Mucosa of rectum (tissue), 2 donors: ENCODE measurements around the gene ETS2.

Experiments
- H3K27ac ChIP-seq, 2 donors: one replicate each; pipeline ENCODE4 v1.7.0; 2013; ENCODE audit warnings: inconsistent platforms in 2 of 2, low read depth in 2 of 2, low read length in 2 of 2
- H3K27me3 ChIP-seq, 2 donors: one replicate each; pipeline ENCODE4 v1.7.0; 2013; ENCODE audit warnings: low read length in 2 of 2; ENCODE audit not compliant: control insufficient read depth in 2 of 2, insufficient read depth in 2 of 2
- H3K36me3 ChIP-seq, 2 donors: one replicate each; pipeline ENCODE4 v1.7.0; 2013; ENCODE audit warnings: low read length in 2 of 2; ENCODE audit not compliant: control insufficient read depth in 2 of 2, insufficient read depth in 2 of 2
- H3K4me1 ChIP-seq, 2 donors: one replicate each; pipeline ENCODE4 v1.7.0; 2013; ENCODE audit warnings: low read length in 2 of 2, mild to moderate bottlenecking in 1 of 2; ENCODE audit not compliant: control insufficient read depth in 2 of 2, insufficient read depth in 2 of 2
- H3K4me3 ChIP-seq, 2 donors: one replicate each; pipeline ENCODE4 v1.7.0; 2013; ENCODE audit warnings: low read length in 2 of 2
- H3K9ac ChIP-seq, 2 donors: one replicate each; pipeline ENCODE4 v1.7.0; 2013; ENCODE audit warnings: low read length in 2 of 2, low read depth in 1 of 2, mild to moderate bottlenecking in 1 of 2
- H3K9me3 ChIP-seq, 2 donors: one replicate each; pipeline ENCODE4 v1.7.0; 2013; ENCODE audit warnings: low read length in 2 of 2; ENCODE audit not compliant: control insufficient read depth in 2 of 2
- donor health status: healthy.
- donor health status: Normal muscosa, but diverticular disease.

The ETS2 gene

DNA sequence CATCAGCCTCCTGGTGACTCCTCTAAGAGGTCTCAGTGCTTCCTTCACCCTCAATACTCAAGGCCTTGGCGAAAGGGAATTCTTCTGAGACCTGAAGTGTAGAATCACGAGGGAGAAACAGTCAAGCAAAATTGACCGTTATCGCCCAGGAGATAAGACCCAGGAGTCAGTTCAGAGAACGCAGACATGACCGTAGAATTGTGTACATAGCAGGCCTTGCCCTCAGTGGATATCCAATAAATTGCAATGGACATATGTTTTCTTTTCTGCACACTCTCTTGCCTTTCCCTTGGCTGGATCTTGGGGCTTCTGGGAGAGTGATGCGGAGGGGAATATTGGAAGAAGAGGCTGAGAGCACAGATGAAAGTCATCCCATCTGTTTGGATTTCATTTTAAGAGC, 15.7 kb upstream of the ETS2 start:
- no peaks in the 10 kb centered on the region for H3K36me3 ChIP-seq
- peak overlapping the region; percentile 17 to 45 for H3K4me3 ChIP-seq
- H3K4me1 ChIP-seq, result peaks cover 24 to 62% of the 10 kb centered on the region in 2 donors
- no peaks in the 10 kb centered on the region for H3K27me3 ChIP-seq
- no peaks in the 10 kb centered on the region for H3K9me3 ChIP-seq
- peak overlapping the region; percentile 79 to 81 for H3K27ac ChIP-seq
- H3K9ac ChIP-seq, result peak overlapping the region in 1 of 2 donors; percentile 29

DNA sequence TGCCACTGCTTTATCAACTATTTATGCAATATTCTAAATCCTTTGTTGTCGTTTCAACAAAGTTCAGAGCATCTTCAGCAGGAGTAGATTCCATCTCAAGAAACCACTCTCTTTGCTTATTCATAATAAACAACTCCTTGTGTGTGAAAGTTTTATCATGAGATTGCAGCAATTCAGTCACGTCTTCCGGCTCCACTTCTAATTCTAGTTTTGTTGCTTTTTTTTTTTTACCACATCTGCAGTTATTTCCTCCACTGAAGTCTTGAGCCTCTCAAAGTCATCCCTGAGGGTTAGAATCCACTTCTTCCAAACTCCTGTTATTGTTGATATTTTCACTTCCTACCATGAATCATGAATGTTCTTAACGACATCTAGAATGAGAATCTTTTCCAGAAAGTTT, 14.8 kb upstream of the ETS2 start:
- H3K9ac ChIP-seq, result no peak overlapping the region
- peak overlapping the region; percentile 79 to 81 for H3K27ac ChIP-seq
- peak overlapping the region; percentile 13 to 48 for H3K4me3 ChIP-seq
- H3K4me1 ChIP-seq, result peaks cover 28 to 70% of the 10 kb centered on the region in 2 donors
- H3K36me3 ChIP-seq, result no peaks in the 10 kb centered on the region
- no peaks in the 10 kb centered on the region for H3K27me3 ChIP-seq
- H3K9me3 ChIP-seq, result no peaks in the 10 kb centered on the region

DNA sequence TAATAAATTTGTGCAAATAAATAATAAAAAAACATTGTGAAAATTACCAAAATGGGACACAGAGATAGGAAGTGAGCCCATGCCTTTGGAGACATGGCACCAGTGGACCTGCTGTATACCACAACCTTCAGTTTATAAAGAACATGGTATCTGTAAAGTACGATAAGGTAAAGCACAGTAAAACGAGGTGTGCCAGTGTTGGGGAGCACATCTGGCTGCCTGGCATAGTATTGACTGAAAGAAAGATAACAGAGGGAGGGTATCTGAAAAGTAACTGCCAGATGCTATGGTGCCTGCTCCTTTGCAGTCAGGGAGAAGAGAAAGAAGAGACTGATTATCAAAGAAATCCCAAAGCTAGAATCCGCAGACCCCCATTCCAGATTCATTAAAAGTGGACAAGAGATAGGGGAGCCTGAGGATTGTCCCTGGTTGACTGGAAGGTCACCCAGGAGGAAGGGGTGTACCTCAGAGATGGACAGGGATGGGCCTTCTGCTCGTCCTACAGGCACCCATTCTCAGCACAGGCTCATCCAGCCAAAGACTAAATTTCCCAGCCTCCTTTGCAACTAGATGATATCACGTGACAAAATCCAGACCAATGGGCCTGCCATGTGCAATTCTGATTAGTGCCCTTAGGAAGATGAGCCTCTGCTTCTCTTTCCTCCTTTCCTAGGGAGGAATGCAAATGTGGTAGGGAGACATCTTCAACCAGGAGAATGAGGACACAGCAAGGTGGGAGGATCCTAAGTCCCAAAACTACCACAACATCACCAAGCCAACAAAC, 12.9 kb upstream of the ETS2 start:
- Histone ChIP-seq H3K4me3 (no peak overlapping the region), H3K4me1 (peaks cover 26 to 72% of the 10 kb centered on the region in 2 donors), H3K36me3 (no peaks in the 10 kb centered on the region), H3K27ac (peak overlapping the region; percentile 67 to 82), H3K9me3 (no peaks in the 10 kb centered on the region), H3K9ac (no peak overlapping the region), H3K27me3 (no peaks in the 10 kb centered on the region)

DNA sequence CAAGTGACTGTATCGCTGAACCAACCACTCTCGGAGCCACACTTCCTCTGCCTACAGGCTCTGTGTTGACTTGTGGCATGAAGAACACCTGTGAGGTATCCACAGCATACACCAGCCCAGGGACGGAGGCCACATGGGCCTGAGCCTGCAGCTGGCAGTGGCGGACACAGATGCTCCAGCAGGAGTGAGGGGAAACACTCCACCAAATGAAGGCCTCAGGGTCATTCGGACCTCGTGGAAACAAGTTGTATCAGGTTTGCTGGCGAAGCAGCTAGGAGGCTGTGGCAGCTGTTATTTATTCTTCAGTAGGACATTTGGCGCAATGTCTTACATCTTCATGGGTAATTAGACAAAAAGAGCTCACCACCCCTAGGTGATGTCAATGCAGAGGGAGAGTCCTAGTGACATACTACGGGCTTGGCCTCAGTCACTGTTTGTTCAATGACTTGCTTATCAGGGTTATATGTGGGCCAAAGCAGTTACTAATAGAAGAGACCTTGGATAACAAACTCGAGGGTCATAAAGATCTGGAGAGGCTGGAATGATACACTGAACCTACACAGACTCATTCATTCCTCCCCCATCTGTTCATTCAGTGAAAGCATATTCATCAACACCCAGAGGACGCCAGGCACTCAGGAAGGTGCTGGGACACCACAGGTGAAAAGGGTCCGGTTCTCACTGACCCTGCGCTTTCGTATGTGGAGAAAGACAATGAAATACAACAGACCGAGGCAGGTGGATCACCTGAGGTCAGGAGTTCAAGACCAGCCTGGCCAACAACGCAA, 11.6 kb upstream of the ETS2 start:
- H3K9me3 ChIP-seq, result no peaks in the 10 kb centered on the region
- H3K27ac ChIP-seq, result peak overlapping the region; percentile 67 to 82

DNA sequence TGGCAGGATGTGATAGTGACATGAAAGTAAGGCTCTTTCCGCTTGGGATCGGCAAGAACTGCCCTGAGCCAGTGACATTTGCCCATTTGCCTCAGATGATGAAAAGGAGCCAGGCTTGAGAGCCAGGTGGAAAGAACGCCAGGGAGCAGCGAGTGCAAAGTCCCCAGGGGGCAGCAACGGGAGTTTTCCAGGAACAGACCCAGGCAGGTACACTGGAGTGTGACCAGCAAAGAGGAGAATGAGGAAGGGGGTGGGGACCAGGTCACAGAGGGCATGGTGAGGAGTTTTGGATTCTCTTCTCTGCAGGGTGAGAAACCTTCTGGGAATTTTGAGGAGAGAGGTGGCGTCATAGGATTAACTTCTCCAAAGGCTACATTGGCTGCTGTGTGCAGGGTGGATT, 10.8 kb upstream of the ETS2 start:
- Histone ChIP-seq H3K4me1 (peaks cover 16 to 66% of the 10 kb centered on the region in 2 donors), H3K36me3 (no peaks in the 10 kb centered on the region), H3K4me3 (no peak overlapping the region), H3K9ac (peak overlapping the region in 1 of 2 donors; percentile 23), H3K9me3 (no peaks in the 10 kb centered on the region), H3K27me3 (no peaks in the 10 kb centered on the region), H3K27ac (peak overlapping the region; percentile 54 to 82)

More for the DNA sequence above, 11.6 kb upstream of the ETS2 start:
- Histone ChIP-seq H3K4me3 (no peak overlapping the region), H3K9ac (peak overlapping the region; percentile 23 to 28), H3K27me3 (no peaks in the 10 kb centered on the region), H3K4me1 (peaks cover 25 to 74% of the 10 kb centered on the region in 2 donors), H3K36me3 (no peaks in the 10 kb centered on the region)

DNA sequence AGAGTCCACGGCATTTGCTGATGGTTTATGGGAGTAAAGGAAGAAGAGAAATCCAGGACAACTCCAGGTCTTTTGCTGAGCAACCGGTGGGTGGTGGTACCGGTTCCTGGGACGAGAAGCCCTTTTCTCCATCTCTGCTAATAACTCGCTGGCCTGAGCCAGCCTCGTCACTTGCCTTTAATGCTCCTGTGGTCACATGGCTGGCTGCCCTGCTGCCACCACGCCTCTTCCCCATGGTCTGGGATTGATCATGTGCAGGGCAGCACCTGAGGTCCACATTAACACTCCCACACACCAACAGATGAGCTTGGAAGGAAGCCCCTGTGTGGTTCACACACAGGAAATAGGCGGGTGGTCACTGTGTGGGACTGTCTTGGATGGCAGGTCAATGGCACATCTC, 10.3 kb upstream of the ETS2 start:
- Histone ChIP-seq H3K9ac (peak overlapping the region in 1 of 2 donors; percentile 23), H3K4me3 (no peak overlapping the region), H3K27ac (peak overlapping the region; percentile 54 to 82), H3K36me3 (no peaks in the 10 kb centered on the region), H3K27me3 (no peaks in the 10 kb centered on the region), H3K4me1 (peaks cover 11 to 61% of the 10 kb centered on the region in 2 donors), H3K9me3 (no peaks in the 10 kb centered on the region)

DNA sequence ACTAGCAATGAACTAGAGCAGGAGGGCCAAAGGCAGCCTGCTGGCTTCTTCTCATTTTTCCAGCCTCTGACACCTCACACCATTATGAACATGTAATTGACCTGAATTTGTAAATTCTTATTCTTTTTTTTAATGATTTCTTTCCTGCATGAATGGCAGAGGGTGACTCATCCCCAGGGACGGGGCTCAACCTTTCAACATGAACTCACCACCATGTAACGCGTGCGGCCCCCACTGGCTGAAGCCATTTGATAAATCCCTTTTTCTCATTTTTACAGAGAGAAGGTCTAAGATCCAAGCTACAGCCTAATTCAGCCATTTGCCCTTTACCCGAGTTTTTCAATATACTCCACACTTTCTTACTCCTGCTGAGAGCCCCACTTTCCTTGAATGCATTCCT, 9.3 kb upstream of the ETS2 start:
- H3K27ac ChIP-seq, result peak overlapping the region in 1 of 2 donors; percentile 74
- H3K4me3 ChIP-seq, result no peak overlapping the region
- no peaks in the 10 kb centered on the region for H3K36me3 ChIP-seq
- H3K9me3 ChIP-seq, result no peaks in the 10 kb centered on the region
- no peak overlapping the region for H3K9ac ChIP-seq
- peaks cover 9 to 54% of the 10 kb centered on the region in 2 donors for H3K4me1 ChIP-seq
- no peaks in the 10 kb centered on the region for H3K27me3 ChIP-seq

DNA sequence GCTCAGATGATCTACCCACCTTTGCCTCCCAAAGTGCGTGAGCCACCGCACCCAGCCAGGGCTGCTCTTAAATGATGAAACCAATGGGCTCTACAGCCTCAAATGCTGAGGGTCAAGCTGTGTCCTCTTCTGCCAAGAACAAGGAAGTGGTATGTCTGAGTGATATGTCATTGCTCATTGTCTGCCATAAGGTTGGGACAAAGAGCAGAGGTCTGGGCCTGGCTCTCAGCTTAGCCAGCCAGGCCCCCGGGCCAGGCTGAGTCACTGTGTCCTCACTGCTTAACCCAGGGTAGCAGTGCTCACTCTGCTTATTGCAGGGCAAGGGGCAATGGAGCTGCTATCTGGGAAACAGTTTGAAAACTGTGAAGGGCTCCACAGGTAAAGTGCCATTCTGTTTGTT, 8.3 kb upstream of the ETS2 start:
- Histone ChIP-seq H3K4me1 (peaks cover 14 to 57% of the 10 kb centered on the region in 2 donors), H3K9me3 (no peaks in the 10 kb centered on the region), H3K36me3 (no peaks in the 10 kb centered on the region), H3K4me3 (no peak overlapping the region), H3K27ac (peak overlapping the region; percentile 50 to 74), H3K9ac (peak overlapping the region in 1 of 2 donors; percentile 63), H3K27me3 (no peaks in the 10 kb centered on the region)

DNA sequence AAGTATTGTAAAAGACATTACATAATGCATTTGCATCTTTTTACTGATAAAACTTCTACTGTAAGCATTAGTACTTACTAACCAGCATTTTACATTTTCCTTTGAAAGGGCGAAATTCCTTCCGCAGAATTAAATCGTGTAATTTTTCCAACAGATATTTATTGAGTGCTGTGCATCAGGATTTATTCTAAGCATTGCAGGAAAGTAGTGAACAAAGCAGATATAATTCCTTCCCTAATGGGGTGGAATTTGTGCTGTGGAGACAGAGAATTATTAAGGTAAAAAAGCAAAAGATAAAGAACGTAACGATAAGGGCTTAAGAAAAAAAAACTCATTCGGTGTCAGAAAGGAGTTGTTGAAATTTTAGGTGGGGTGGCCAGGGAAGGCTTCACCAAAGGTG, 7.6 kb upstream of the ETS2 start:
- peak overlapping the region in 1 of 2 donors; percentile 63 for H3K9ac ChIP-seq

DNA sequence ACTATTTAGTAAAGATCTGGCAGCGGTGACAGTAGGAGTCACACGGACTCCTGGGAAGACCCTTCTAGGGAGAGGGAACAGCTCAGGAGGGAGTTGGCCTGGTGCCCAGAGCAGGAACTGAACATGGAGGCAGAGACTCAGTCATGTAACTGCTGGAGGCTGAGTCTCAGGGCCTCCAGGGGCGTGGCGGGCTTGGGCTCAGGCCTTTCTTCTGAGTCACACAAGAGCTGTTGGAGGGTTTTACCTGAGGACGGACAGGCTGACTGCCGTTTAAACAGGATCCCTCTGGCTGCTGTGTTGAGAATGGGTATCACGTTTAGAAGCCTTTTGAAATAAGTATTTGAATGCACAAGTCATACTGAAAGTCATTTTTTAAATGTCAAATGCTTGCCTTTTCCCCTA, 7.2 kb upstream of the ETS2 start:
- peak overlapping the region in 1 of 2 donors; percentile 63 for H3K9ac ChIP-seq
- H3K4me1 ChIP-seq, result peaks cover 18 to 66% of the 10 kb centered on the region in 2 donors
- no peak overlapping the region for H3K4me3 ChIP-seq
- H3K27me3 ChIP-seq, result no peaks in the 10 kb centered on the region
- H3K9me3 ChIP-seq, result no peaks in the 10 kb centered on the region
- H3K36me3 ChIP-seq, result no peaks in the 10 kb centered on the region
- peak overlapping the region in 1 of 2 donors; percentile 74 for H3K27ac ChIP-seq

More for the DNA sequence above, 7.6 kb upstream of the ETS2 start:
- Histone ChIP-seq H3K9me3 (no peaks in the 10 kb centered on the region), H3K36me3 (no peaks in the 10 kb centered on the region), H3K4me3 (no peak overlapping the region), H3K27ac (peak overlapping the region; percentile 50 to 74), H3K27me3 (no peaks in the 10 kb centered on the region), H3K4me1 (peaks cover 14 to 63% of the 10 kb centered on the region in 2 donors)
